Measurements from ENCODE around the gene OPCML. TPM values are rescaled to one million over a fixed set of nuclear protein-coding genes. Genes with fewer than 3 reads are reported as not detected.

The OPCML gene
- total and polyA plus RNA-seq, 2 donors (not counting 1 experiment from before 2014, with no cell fraction given), result 0.99 to 2.8 TPM

DNA sequence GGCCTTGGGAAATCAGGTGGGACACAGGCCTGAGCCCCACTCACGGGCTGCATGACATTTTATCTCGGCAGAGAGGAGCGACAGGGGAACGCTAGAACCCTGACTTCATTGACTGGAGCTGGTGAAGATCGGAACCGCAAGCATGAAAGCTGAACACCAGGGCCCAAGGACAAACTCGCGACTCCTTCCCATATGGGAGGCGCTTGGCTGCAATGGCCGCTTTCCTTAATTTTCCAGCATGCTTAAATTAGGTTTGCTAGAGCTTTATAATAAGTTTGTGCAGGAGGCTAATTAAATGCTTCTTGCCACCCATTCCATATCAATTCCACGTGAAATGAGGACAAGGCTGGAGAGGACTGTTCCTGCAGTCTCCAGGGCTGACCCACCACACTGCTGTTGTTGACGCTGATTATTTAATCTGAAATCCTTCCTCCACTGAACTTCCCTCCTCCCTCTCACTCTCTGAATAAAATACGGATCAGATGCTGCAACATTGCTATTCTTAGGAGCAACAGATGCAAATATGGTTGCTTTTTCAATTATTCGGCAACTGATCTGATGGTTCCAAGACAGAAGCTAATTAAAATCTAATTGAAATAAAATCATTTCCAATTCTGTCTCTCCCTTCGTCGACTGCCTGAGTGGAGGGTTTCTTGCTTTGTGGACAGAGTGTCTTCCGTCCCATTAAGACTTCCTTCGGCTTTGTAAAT is 692.9 kb downstream of the OPCML start:
- Histone ChIP-seq H3K9ac (ENCODE audit: insufficient read depth, low read length) (no peak overlapping the region), H2AFZ (ENCODE audit: low read length) (no peak overlapping the region)

DNA sequence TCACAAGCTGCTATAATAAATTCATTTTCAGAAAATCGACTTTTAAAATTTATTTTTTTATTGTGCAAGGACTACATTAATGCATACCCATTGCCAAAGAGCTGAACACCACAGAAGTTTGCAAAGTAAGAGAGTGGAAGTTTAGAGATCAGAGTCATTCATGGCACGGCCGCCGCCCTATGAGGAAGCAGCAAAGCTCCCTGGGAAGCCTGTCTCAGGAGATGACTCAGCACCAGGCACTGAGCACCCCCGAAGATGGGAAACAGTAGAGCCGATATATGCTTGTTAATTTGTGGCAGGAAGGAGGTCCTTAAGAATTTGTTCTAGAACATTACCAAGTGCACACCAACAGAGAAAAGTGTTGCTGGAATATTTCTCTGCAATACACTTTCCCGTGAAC is 693.7 kb downstream of the OPCML start:
- DNase-seq (ENCODE audit: low read depth in 2 of 2), result peak; percentile 45 to 84
- Histone ChIP-seq H3K4me1 (ENCODE audit: control insufficient read depth, extremely low read depth, insufficient read depth, low read length) (no peaks in the 10 kb centered on the region), H3K79me2 (ENCODE audit: control insufficient read depth, insufficient read depth, low read length) (no peaks in the 10 kb centered on the region), H3K27ac (ENCODE audit: insufficient read depth, low read length) (no peak overlapping the region), H3K27me3 (ENCODE audit: control insufficient read depth, insufficient read depth, low read length) (no peaks in the 10 kb centered on the region), H3K36me3 (ENCODE audit: control insufficient read depth, insufficient read depth, low read length) (no peaks in the 10 kb centered on the region), H2AFZ (ENCODE audit: low read length) (no peak overlapping the region), H3K4me3 (replicated peaks in 1 of 4; ENCODE audit: control extremely low read depth in 1 of 4, insufficient read depth in 1 of 4, low read depth in 3 of 4, low read length in 4 of 4) (no peak overlapping the region), H4K20me1 (ENCODE audit: control insufficient read depth, extremely low read depth, insufficient read depth, low read length) (no peaks in the 10 kb centered on the region), H3K9me3 (ENCODE audit: control insufficient read depth, insufficient read depth, low read depth, low read length) (no peaks in the 10 kb centered on the region), H3K4me2 (ENCODE audit: extremely low read depth, insufficient read depth, low read length) (no peak overlapping the region), H3K9ac (ENCODE audit: insufficient read depth, low read length) (no peak overlapping the region)
- TF ChIP-seq EZH2 (IDR thresholded peaks at IDR 0.05; ENCODE audit: low read length, missing control alignments), result no peak
- TF ChIP-seq CTCF (conservative IDR thresholded peaks at IDR 0.05 in 1 of 2, IDR thresholded peaks at IDR 0.05 in 1 of 2; ENCODE audit: low read depth in 1 of 2, low read length in 2 of 2), result no peak

More for the DNA sequence above, 692.9 kb downstream of the OPCML start:
- no peak for DNase-seq (ENCODE audit: low read depth in 2 of 2)
- H3K4me3 ChIP-seq (replicated peaks in 1 of 4; ENCODE audit: control extremely low read depth in 1 of 4, insufficient read depth in 1 of 4, low read depth in 3 of 4, low read length in 4 of 4), result no peak overlapping the region
- H3K27me3 ChIP-seq (ENCODE audit: control insufficient read depth, insufficient read depth, low read length), result no peaks in the 10 kb centered on the region
- no peaks in the 10 kb centered on the region for H3K9me3 ChIP-seq (ENCODE audit: control insufficient read depth, insufficient read depth, low read depth, low read length)
- no peaks in the 10 kb centered on the region for H3K79me2 ChIP-seq (ENCODE audit: control insufficient read depth, insufficient read depth, low read length)
- H3K27ac ChIP-seq (ENCODE audit: insufficient read depth, low read length), result no peak overlapping the region
- no peak for TF ChIP-seq CTCF (conservative IDR thresholded peaks at IDR 0.05 in 1 of 2, IDR thresholded peaks at IDR 0.05 in 1 of 2; ENCODE audit: low read depth in 1 of 2, low read length in 2 of 2)
- TF ChIP-seq EZH2 (IDR thresholded peaks at IDR 0.05; ENCODE audit: low read length, missing control alignments), result no peak
- H4K20me1 ChIP-seq (ENCODE audit: control insufficient read depth, extremely low read depth, insufficient read depth, low read length), result no peaks in the 10 kb centered on the region
- H3K4me2 ChIP-seq (ENCODE audit: extremely low read depth, insufficient read depth, low read length), result no peak overlapping the region
- H3K4me1 ChIP-seq (ENCODE audit: control insufficient read depth, extremely low read depth, insufficient read depth, low read length), result no peaks in the 10 kb centered on the region
- H3K36me3 ChIP-seq (ENCODE audit: control insufficient read depth, insufficient read depth, low read length), result no peaks in the 10 kb centered on the region

DNA sequence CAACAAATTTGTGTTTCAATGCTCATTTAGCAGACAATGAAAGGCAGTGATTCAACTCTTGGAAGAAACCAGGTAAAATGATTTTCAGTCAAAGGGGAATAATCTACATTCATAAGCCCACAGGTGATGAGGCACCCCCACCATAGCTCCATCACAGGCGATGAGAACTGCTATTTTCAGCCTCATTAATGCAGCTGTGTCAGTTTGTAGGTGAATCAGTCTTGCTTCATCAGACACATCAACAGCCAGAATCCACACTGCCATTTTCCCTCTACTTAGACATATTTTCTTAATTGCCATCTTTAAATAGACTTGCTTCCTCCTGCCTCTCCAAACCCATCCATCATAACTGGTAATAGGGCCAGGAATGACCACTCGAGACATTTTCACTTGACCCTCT is 701.0 kb downstream of the OPCML start:
- TF ChIP-seq EZH2 (IDR thresholded peaks at IDR 0.05; ENCODE audit: low read length, missing control alignments) (no peak), CTCF (conservative IDR thresholded peaks at IDR 0.05 in 1 of 2, IDR thresholded peaks at IDR 0.05 in 1 of 2; ENCODE audit: low read depth in 1 of 2, low read length in 2 of 2) (no peak)
- no peaks in the 10 kb centered on the region for H3K36me3 ChIP-seq (ENCODE audit: control insufficient read depth, insufficient read depth, low read length)
- H3K4me3 ChIP-seq (replicated peaks in 1 of 4; ENCODE audit: control extremely low read depth in 1 of 4, insufficient read depth in 1 of 4, low read depth in 3 of 4, low read length in 4 of 4), result no peak overlapping the region

More for the DNA sequence above, 701.0 kb downstream of the OPCML start:
- Histone ChIP-seq H3K4me1 (ENCODE audit: control insufficient read depth, extremely low read depth, insufficient read depth, low read length) (no peaks in the 10 kb centered on the region), H3K27ac (ENCODE audit: insufficient read depth, low read length) (no peak overlapping the region), H2AFZ (ENCODE audit: low read length) (no peak overlapping the region), H3K79me2 (ENCODE audit: control insufficient read depth, insufficient read depth, low read length) (no peaks in the 10 kb centered on the region), H3K4me2 (ENCODE audit: extremely low read depth, insufficient read depth, low read length) (no peak overlapping the region), H3K27me3 (ENCODE audit: control insufficient read depth, insufficient read depth, low read length) (no peaks in the 10 kb centered on the region), H3K9ac (ENCODE audit: insufficient read depth, low read length) (no peak overlapping the region), H3K9me3 (ENCODE audit: control insufficient read depth, insufficient read depth, low read depth, low read length) (no peaks in the 10 kb centered on the region), H4K20me1 (ENCODE audit: control insufficient read depth, extremely low read depth, insufficient read depth, low read length) (no peaks in the 10 kb centered on the region)
- DNase-seq (ENCODE audit: low read depth in 2 of 2), result no peak
